Measurements from ENCODE around the gene ART1.
A peak's percentile ranks its signal among the peaks of the same experiment; 100 is the strongest.
"Not testable (repeated sequence)": the region's sequence is repeated elsewhere in the genome, so short reads cannot be mapped to it uniquely, and the experiment has no call there.

The ART1 gene

GRCh38 chr11:3643102-3643546, 1.8 kb upstream of the ART1 start:
- H3K36me3 Mint-ChIP-seq (ENCODE audit: low read depth); DNase-seq; H3K4me1 Mint-ChIP-seq (ENCODE audit: low read depth); H3K27ac Mint-ChIP-seq; H3K9me3 Mint-ChIP-seq: not testable (repeated sequence)
- Mint-ChIP-seq H3K4me3 (peak overlapping the region; percentile 69), H3K27me3 (peaks cover 52% of the 10 kb centered on the region)

GRCh38 chr11:3645552-3645951, 624 bp downstream of the ART1 start:
- Mint-ChIP-seq H3K9me3 (no peaks in the 10 kb centered on the region), H3K36me3 (ENCODE audit: low read depth) (no peaks in the 10 kb centered on the region), H3K4me3 (no peak overlapping the region), H3K27me3 (peaks cover 74% of the 10 kb centered on the region), H3K4me1 (ENCODE audit: low read depth) (peaks cover 8% of the 10 kb centered on the region), H3K27ac (no peak overlapping the region)
- no peak for DNase-seq

GRCh38 chr11:3648843-3649242, 3.9 kb downstream of the ART1 start:
- not testable (repeated sequence) for H3K36me3 Mint-ChIP-seq (ENCODE audit: low read depth); DNase-seq; H3K9me3 Mint-ChIP-seq; H3K27ac Mint-ChIP-seq; H3K4me1 Mint-ChIP-seq (ENCODE audit: low read depth); H3K4me3 Mint-ChIP-seq
- peaks cover 64% of the 10 kb centered on the region for H3K27me3 Mint-ChIP-seq

GRCh38 chr11:3649374-3649773, 4.4 kb downstream of the ART1 start:
- not testable (repeated sequence) for H3K27ac Mint-ChIP-seq; DNase-seq; H3K4me1 Mint-ChIP-seq (ENCODE audit: low read depth); H3K36me3 Mint-ChIP-seq (ENCODE audit: low read depth); H3K9me3 Mint-ChIP-seq; H3K4me3 Mint-ChIP-seq
- H3K27me3 Mint-ChIP-seq, result peaks cover 60% of the 10 kb centered on the region

GRCh38 chr11:3652514-3652913, 7.6 kb downstream of the ART1 start:
- H3K4me1 Mint-ChIP-seq (ENCODE audit: low read depth); H3K27ac Mint-ChIP-seq; H3K36me3 Mint-ChIP-seq (ENCODE audit: low read depth); DNase-seq; H3K9me3 Mint-ChIP-seq; H3K4me3 Mint-ChIP-seq: not testable (repeated sequence)
- peaks cover 43% of the 10 kb centered on the region for H3K27me3 Mint-ChIP-seq

GRCh38 chr11:3655547-3655946, 10.6 kb downstream of the ART1 start:
- Mint-ChIP-seq H3K4me3 (no peak overlapping the region), H3K4me1 (ENCODE audit: low read depth) (no peaks in the 10 kb centered on the region), H3K27ac (no peak overlapping the region), H3K36me3 (ENCODE audit: low read depth) (no peaks in the 10 kb centered on the region), H3K27me3 (peaks cover 23% of the 10 kb centered on the region), H3K9me3 (no peaks in the 10 kb centered on the region)
- no peak for DNase-seq

GRCh38 chr11:3657331-3657730, 12.4 kb downstream of the ART1 start:
- not testable (repeated sequence) for H3K27ac Mint-ChIP-seq; H3K9me3 Mint-ChIP-seq; H3K36me3 Mint-ChIP-seq (ENCODE audit: low read depth); H3K4me3 Mint-ChIP-seq; H3K4me1 Mint-ChIP-seq (ENCODE audit: low read depth)
- peak; percentile 2 for DNase-seq
- peaks cover 12% of the 10 kb centered on the region for H3K27me3 Mint-ChIP-seq

GRCh38 chr11:3658252-3658651, 13.3 kb downstream of the ART1 start:
- Mint-ChIP-seq H3K4me1 (ENCODE audit: low read depth) (no peaks in the 10 kb centered on the region), H3K27ac (no peak overlapping the region), H3K27me3 (peaks cover 12% of the 10 kb centered on the region), H3K4me3 (no peak overlapping the region), H3K9me3 (no peaks in the 10 kb centered on the region), H3K36me3 (ENCODE audit: low read depth) (no peaks in the 10 kb centered on the region)
- peak; percentile 2 for DNase-seq

GRCh38 chr11:3659595-3660515, 14.9 kb downstream of the ART1 start:
- Mint-ChIP-seq H3K4me1 (ENCODE audit: low read depth) (no peaks in the 10 kb centered on the region), H3K4me3 (no peak overlapping the region), H3K36me3 (ENCODE audit: low read depth) (peaks cover 9% of the 10 kb centered on the region), H3K27ac (no peak overlapping the region), H3K27me3 (peaks cover 12% of the 10 kb centered on the region), H3K9me3 (no peaks in the 10 kb centered on the region)
- DNase-seq, result no peak

GRCh38 chr11:3660960-3661359, 16.0 kb downstream of the ART1 start:
- no peak overlapping the region for H3K4me3 Mint-ChIP-seq
- peaks cover 12% of the 10 kb centered on the region for H3K27me3 Mint-ChIP-seq
- no peaks in the 10 kb centered on the region for H3K4me1 Mint-ChIP-seq (ENCODE audit: low read depth)
- DNase-seq, result no peak
- no peak overlapping the region for H3K27ac Mint-ChIP-seq
- peaks cover 20% of the 10 kb centered on the region for H3K36me3 Mint-ChIP-seq (ENCODE audit: low read depth)
- no peaks in the 10 kb centered on the region for H3K9me3 Mint-ChIP-seq

GRCh38 chr11:3662856-3663255, 17.9 kb downstream of the ART1 start:
- Mint-ChIP-seq H3K9me3 (no peaks in the 10 kb centered on the region), H3K27ac (no peak overlapping the region), H3K4me1 (ENCODE audit: low read depth) (no peaks in the 10 kb centered on the region), H3K27me3 (peaks cover 7% of the 10 kb centered on the region), H3K36me3 (ENCODE audit: low read depth) (peaks cover 35% of the 10 kb centered on the region), H3K4me3 (no peak overlapping the region)
- DNase-seq, result no peak

GRCh38 chr11:3664032-3664630, 19.2 kb downstream of the ART1 start:
- Mint-ChIP-seq H3K4me1 (ENCODE audit: low read depth) (no peaks in the 10 kb centered on the region), H3K9me3 (no peaks in the 10 kb centered on the region), H3K4me3 (no peak overlapping the region), H3K27ac (peak overlapping the region; percentile 4), H3K36me3 (ENCODE audit: low read depth) (peaks cover 48% of the 10 kb centered on the region), H3K27me3 (no peaks in the 10 kb centered on the region)
- DNase-seq, result no peak

GRCh38 chr11:3665336-3666022, 20.6 kb downstream of the ART1 start:
- peaks cover 61% of the 10 kb centered on the region for H3K36me3 Mint-ChIP-seq (ENCODE audit: low read depth)
- no peaks in the 10 kb centered on the region for H3K4me1 Mint-ChIP-seq (ENCODE audit: low read depth)
- H3K27me3 Mint-ChIP-seq, result no peaks in the 10 kb centered on the region
- peak overlapping the region; percentile 66 for H3K27ac Mint-ChIP-seq
- H3K9me3 Mint-ChIP-seq, result no peaks in the 10 kb centered on the region
- no peak for DNase-seq
- no peak overlapping the region for H3K4me3 Mint-ChIP-seq

GRCh38 chr11:3666023-3666530, 21.1 kb downstream of the ART1 start:
- H3K9me3 Mint-ChIP-seq, result no peaks in the 10 kb centered on the region
- peaks cover 67% of the 10 kb centered on the region for H3K36me3 Mint-ChIP-seq (ENCODE audit: low read depth)
- H3K4me1 Mint-ChIP-seq (ENCODE audit: low read depth), result no peaks in the 10 kb centered on the region
- H3K4me3 Mint-ChIP-seq, result no peak overlapping the region
- no peak for DNase-seq
- peak overlapping the region; percentile 0 for H3K27ac Mint-ChIP-seq
- no peaks in the 10 kb centered on the region for H3K27me3 Mint-ChIP-seq

Data from activated T-cell treated with anti-CD3 and anti-CD28 coated beads, Interleukin-2, amount 50 U/mL, for 24 hours (primary cell).